GM19397 (cell line): ENCODE results near the gene ZNF627.
"Not testable (repeated sequence)": the region's sequence is repeated elsewhere in the genome, so short reads cannot be mapped to it uniquely, and the experiment has no call there.

Experiments
- ATAC-seq: cut with Tn5 transposase; IDR thresholded peaks from one replicate; pipeline ENCODE4 v1.9.1; 2021; ENCODE audit warnings: mild to moderate bottlenecking, moderate library complexity; ENCODE audit not compliant: unreplicated experiment

ZNF627 gene

GRCh38 chr19:11597202-11598102 is at the start of gene ZNF627:
TSS of gene ZNF627 (plus strand) at chr19:11597483. CDS start at chr19:11597628, 145 bp downstream.
- peak; percentile 97 for ATAC-seq

- ATAC-seq: no peak
These were observed 49.2 kb upstream of the ZNF627 start for GRCh38 chr19:11547929-11548700.

DNA sequence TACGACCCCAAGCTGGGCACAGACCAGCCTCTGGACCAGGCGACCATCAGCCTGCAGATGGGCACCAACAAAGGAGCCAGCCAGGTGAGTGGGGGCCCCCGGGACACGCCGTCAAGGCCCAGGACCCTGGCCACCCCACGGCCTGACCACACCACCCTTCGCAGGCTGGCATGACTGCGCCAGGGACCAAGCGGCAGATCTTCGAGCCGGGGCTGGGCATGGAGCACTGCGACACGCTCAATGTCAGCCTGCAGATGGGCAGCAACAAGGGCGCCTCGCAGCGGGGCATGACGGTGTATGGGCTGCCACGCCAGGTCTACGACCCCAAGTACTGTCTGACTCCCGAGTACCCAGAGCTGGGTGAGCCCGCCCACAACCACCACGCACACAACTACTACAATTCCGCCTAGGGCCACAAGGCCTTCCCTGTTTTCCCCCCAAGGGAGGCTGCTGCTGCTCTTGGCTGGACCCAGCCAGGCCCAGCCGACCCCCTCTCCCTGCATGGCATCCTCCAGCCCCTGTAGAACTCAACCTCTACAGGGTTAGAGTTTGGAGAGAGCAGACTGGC is 47.8 kb upstream of the ZNF627 start:
- no peak for ATAC-seq

- no peak for ATAC-seq
These were observed 47.0 kb upstream of the ZNF627 start for GRCh38 chr19:11550265-11550664.

DNA sequence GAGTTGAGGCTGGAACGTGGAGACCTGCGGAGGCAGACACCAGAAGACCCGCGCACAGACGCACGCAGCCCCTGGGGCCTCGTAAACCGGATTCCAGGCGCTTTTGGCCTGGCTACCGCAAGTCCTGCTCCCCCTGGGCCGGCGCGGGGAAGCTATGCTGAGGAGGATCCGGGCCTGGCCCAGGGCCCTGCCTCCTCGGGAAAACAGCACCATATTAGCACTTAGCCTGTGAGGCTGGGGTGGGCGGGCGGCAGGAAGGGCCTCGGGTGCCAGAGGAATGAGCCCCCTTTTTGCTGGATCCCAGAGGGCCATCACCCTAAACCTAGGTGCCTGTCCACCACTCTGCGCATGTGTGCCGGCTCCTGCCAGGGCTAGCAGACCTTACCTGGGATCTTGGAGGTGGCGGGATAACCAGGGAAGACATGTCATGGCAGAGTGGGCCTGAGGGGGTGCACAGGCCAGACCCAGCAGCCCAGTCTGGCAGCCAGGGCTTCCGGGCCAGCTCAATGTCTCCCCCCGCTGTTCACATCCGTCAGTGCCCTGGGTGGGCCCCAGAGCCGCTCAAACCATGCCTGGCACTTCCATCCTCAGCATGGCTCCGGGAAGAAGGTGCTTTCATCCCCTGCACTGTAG is 45.6 kb upstream of the ZNF627 start:
- no peak for ATAC-seq

- no peak for ATAC-seq
These were observed 44.5 kb upstream of the ZNF627 start for GRCh38 chr19:11552666-11553372.

DNA sequence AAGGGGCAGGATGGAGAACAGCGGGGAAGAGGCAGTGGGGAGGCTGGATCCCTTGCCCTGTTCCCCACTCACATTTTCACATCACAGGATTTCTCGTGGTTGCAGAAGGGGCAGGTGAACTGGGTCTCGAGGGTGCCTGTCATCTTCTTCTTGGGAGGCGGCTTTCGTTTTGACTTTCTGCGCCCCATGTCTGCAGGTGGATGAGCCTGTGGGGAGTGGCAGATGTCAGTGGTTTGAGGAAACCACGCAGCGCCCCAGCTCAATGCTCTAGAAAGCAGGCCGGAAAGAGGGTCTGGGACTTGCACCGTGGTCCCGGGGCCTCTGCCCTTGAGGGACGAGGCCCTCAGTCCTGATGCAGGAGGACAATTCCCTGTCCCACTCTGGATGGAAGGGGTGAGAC is 43.1 kb upstream of the ZNF627 start:
- ATAC-seq: no peak

DNA sequence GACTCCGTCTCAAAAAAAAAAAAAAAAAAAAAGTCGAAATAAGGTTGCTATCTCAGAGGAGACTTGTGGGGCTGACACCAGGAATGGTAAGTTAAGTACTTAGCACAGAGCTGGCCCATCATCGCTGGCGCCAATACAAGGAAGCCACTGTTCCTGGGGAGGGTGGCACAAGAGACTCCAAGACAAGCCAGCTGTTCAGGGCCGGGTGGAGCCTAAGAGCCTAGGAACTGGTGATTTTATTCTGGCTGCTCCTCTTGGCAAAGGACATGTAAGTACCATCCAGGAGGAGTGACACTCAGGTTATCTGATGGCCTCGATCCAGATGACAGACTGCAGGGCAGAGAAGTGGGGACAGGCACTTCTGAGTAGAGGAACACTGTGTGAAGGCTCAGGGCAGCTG is 42.0 kb upstream of the ZNF627 start:
- ATAC-seq: no peak

DNA sequence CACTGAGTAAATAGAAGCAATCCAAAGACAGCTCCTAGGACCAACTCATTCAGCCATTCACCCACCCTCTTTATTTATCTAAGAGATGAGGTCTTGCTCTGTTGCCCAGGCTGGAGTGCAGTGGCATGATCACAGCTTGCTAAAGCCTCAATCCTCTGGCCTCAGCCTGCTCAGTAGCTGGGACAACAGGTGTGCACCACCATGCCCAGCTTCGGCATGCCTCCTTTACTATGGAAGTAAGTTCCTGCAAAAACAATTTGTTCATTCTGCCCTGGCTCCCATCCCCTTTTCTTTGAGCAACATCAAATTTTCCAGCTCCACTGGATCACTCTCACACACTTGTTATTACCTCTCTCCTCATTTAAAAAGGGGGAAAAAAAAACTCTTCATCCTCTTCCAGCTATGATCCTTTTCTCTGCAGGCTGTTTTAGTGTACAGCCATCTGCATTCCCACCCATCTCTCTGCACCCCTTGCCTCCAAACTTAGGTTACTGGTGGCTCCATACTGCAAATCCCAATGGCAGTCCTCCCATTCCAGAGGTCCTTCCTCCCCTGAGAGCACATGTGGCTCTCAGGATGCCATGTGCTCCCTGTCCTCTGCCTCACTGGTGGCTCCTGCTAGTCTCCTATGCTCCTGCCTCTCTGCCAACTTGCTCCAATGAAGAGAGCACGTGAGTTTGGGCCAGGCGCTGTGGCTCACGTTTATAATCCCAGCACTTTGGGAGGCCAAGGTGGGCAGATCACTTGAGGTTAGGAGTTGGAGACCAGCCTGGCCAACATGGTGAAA is 40.5 kb upstream of the ZNF627 start:
- no peak for ATAC-seq

GRCh38 chr19:11558881-11559828 is 38.1 kb upstream of the ZNF627 start, which contains the start of gene ELOF1:
TSS of gene ELOF1 (minus strand) at chr19:11559230. CDS start at chr19:11554347, 4,883 bp downstream.
- peak; percentile 82 for ATAC-seq

- no peak for ATAC-seq
These were observed 36.8 kb upstream of the ZNF627 start for GRCh38 chr19:11560404-11561051.

DNA sequence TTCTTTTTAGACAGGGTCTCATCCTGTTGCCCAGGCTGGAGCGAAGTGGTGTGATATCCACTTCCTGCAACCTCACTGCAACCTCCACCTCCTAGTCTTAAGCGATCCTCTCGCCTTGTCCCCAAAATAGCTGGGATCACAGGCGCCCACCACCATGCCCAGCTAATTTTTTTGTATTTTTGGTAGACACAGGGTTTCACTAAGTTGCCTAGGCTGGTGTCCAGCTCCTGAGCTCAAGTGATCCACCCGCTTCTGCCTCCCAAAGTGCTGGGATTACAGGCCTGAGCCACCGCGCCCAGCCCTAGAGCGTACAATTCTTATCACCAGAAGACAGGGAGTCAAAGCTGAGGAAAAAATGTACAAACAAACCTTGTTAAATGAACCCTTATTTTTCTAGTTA is 33.8 kb upstream of the ZNF627 start:
- no peak for ATAC-seq

DNA sequence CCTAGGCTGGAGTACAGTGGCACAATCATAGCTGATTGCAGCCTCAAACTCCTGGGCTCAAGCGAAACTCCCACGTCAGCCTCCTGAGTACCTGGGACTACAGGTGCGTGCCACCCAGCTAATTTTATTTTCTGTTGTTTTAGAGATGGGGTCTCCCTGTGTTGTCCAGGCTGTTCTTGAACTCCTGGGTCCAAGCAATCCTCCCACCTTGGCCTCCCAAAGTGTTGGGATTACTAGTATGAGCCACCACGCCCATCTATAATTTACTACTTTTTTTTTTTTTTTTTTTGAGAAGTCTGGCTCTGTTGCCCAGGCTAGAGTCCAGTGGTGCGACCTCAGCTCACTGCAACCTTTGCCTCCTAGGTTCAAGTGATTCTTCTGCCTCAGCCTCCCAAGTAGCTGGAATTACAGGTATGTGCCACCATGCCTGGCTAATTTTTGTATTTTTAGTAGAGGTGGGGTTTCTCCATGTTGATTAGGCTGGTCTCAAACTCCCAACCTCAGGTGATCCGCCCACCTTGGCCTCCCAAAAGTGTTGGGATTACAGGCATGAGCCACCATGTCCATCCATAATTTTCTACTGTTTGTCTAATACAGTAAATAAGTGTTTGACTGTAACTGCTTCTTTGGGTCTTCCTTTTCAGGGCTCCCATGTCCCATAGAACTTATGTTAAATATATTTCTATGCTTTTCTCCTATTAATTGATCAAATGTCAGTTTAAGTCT is 33.0 kb upstream of the ZNF627 start:
- ATAC-seq: not testable (repeated sequence)

DNA sequence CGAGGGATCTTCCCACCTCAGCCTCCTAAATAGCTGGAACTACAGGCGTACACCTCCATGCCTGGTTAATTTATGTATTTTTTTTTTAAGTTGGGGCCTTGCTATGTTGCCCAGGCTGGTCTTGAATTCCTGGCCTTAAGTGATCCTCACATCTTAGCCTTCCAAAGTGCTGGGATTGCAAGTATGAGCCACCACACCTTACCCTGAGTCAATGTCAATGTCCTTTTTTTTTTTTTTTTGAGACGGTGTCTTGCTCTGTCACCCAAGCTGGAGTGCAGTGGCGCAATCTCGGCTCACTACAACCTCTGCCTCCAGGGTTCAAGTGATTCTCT is 31.7 kb upstream of the ZNF627 start:
- ATAC-seq: not testable (repeated sequence)

DNA sequence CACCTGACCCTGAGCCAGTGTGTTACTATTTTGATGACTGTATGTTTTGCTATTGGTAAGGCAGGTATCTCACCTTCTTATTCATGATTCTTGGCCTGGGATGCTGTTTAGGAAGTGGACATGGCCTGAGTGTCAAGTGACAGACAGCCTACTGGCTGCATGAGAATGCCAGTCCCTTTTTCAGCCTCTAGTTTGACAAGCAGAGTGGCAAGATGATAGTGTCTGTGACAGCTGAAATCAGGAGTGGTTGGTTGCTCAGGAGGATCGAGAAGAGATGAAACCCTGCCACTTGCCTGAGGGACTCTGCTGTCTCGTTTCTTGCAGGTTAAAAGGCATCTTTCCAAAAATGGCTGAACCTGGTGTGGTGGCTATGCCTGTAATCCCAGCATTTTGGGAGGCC is 31.1 kb upstream of the ZNF627 start:
- ATAC-seq: no peak

GRCh38 chr19:11570039-11570462 is 27.2 kb upstream of the ZNF627 start:
- ATAC-seq: no peak

DNA sequence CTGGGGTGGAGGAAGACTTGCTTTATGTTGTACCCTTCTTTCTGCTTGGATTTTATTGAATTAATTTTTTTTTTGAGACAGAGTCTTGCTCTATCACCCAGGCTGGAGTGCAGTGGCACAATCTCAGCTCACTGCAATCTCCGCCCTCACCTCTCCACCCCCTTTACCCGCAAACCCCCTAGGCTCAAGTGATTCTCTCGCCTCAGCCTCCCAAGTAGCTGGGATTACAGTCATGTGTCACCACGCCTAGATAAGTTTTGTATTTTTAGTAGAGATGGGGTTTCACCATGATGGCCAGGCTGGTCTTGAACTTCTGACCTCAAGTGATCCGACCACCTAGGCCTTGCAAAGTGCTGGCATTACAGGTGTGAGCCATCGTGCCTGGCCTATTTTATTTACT is 23.9 kb upstream of the ZNF627 start:
- not testable (repeated sequence) for ATAC-seq
